IMR-90 (cell line): ENCODE results near the gene KIAA1328. TPM values are rescaled to one million over a fixed set of nuclear protein-coding genes. Genes with fewer than 3 reads are reported as not detected.

Experiments
- ATAC-seq: fragments of 200-7000 bp; cut with Tn5 transposase; 2 replicates; pipeline ENCODE4 v1.9.1; 2020; ENCODE audit warnings: low read depth, mild to moderate bottlenecking, moderate library complexity
- BruUV-seq: library from RNA; stranded (reverse); fragments of 400-500 nt; replicated peaks from 2 replicates; lab custom pipeline; 2021; lab: Mats Ljungman, UMichigan
- CTCF ChIA-PET: fragments of 300-600 bp; formaldehyde crosslinking; extraction: SDS; loops from one replicate; lab custom pipeline; 2021; ENCODE audit warnings: antibody characterized with exemption; lab: Yijun Ruan, JAX
- POLR2A ChIA-PET: fragments of 300-600 bp; sonication (Branson Sonifier 250); formaldehyde crosslinking; loops from one replicate; lab custom pipeline; 2022; ENCODE audit warnings: antibody characterized with exemption; ENCODE audit not compliant: unreplicated experiment; lab: Charles Lee
- DNase-seq: peaks from one replicate; pipeline ENCODE4 v3.0.0; 2013
- H2AFZ ChIP-seq: replicated peaks from 2 replicates; pipeline ENCODE3; 2013; ENCODE audit warnings: low read length, mild to moderate bottlenecking; ENCODE audit not compliant: poor library complexity
- H2AK5ac ChIP-seq: 2 replicates; pipeline ENCODE4 v1.6.1; 2013; ENCODE audit warnings: low read depth, low read length, inconsistent platforms
- H2AK9ac ChIP-seq: replicated peaks from 2 replicates; pipeline ENCODE3; 2013; ENCODE audit warnings: mild to moderate bottlenecking, low read depth, low read length, moderate library complexity; ENCODE audit not compliant: poor library complexity
- H2BK120ac ChIP-seq: 2 replicates; pipeline ENCODE4 v1.6.1; 2013; ENCODE audit warnings: low read depth, low read length, inconsistent platforms
- H2BK15ac ChIP-seq: 3 replicates; pipeline ENCODE4 v1.6.1; 2013; ENCODE audit warnings: low read depth, low read length, inconsistent platforms
- H2BK20ac ChIP-seq: 2 replicates; pipeline ENCODE4 v1.6.1; 2013; ENCODE audit warnings: low read depth, mild to moderate bottlenecking, inconsistent platforms, low read length, moderate library complexity
- H2BK5ac ChIP-seq: 2 replicates; pipeline ENCODE4 v1.6.1; 2013; ENCODE audit warnings: mild to moderate bottlenecking, low read depth, low read length, inconsistent platforms; ENCODE audit not compliant: poor library complexity, severe bottlenecking
- H3K14ac ChIP-seq: replicated peaks from 2 replicates; pipeline ENCODE4 v1.6.1; 2013; ENCODE audit warnings: low read depth, low read length, inconsistent platforms
- H3K18ac ChIP-seq: 2 replicates; pipeline ENCODE4 v1.6.1; 2013; ENCODE audit warnings: low read depth, low read length, control low read depth
- H3K23ac ChIP-seq: 2 replicates; pipeline ENCODE4 v1.6.1; 2013; ENCODE audit warnings: low read depth, low read length, inconsistent platforms
- H3K27ac ChIP-seq: 2 replicates; pipeline ENCODE4 v1.5.1; 2013; ENCODE audit warnings: mild to moderate bottlenecking, control low read depth, low read length; ENCODE audit not compliant: insufficient read depth
- H3K27me3 ChIP-seq: 2 replicates; pipeline ENCODE4 v1.6.1; 2013; ENCODE audit warnings: low read length; ENCODE audit not compliant: control insufficient read depth, insufficient read depth
- H3K36me3 ChIP-seq: 2 replicates; pipeline ENCODE4 v1.6.1; 2013; ENCODE audit warnings: low read length, mixed read lengths; ENCODE audit not compliant: control insufficient read depth, insufficient read depth
- H3K4ac ChIP-seq: 2 replicates; pipeline ENCODE4 v1.6.1; 2013; ENCODE audit warnings: low read depth, low read length, inconsistent platforms
- H3K4me1 ChIP-seq: 2 replicates; pipeline ENCODE4 v1.6.1; 2013; ENCODE audit warnings: low read length, mixed read lengths; ENCODE audit not compliant: control insufficient read depth, insufficient read depth
- H3K4me2 ChIP-seq: 2 replicates; pipeline ENCODE4 v1.6.1; 2013; ENCODE audit warnings: low read depth, mild to moderate bottlenecking, control low read depth, low read length, moderate library complexity
- H3K4me3 ChIP-seq: 2 replicates; pipeline ENCODE4 v1.5.1; 2013; ENCODE audit warnings: low read depth, mild to moderate bottlenecking, control low read depth, low read length, moderate library complexity; ENCODE audit not compliant: insufficient read depth
- H3K56ac ChIP-seq: 2 replicates; pipeline ENCODE4 v1.6.1; 2013; ENCODE audit warnings: low read length, inconsistent platforms; ENCODE audit not compliant: insufficient read depth; ENCODE audit errors: extremely low read depth
- H3K79me1 ChIP-seq, 2 experiments: 2 replicates each; pipeline ENCODE4 v1.6.1; 2013; ENCODE audit warnings: low read length in 2 of 2, inconsistent platforms in 1 of 2, low read depth in 1 of 2
- H3K9ac ChIP-seq: 2 replicates; pipeline ENCODE4 v1.6.1; 2013; ENCODE audit warnings: low read depth, low read length, control low read depth
- H3K9me1 ChIP-seq: 2 replicates; pipeline ENCODE4 v1.6.1; 2013; ENCODE audit warnings: low read length, inconsistent platforms; ENCODE audit not compliant: insufficient read depth
- H3K9me3 ChIP-seq: 2 replicates; pipeline ENCODE4 v1.6.1; 2013; ENCODE audit warnings: low read length; ENCODE audit not compliant: control insufficient read depth, insufficient read depth
- H4K20me1 ChIP-seq: 2 replicates; pipeline ENCODE4 v1.6.1; 2013; ENCODE audit warnings: low read length, inconsistent platforms; ENCODE audit not compliant: insufficient read depth
- H4K5ac ChIP-seq: 2 replicates; pipeline ENCODE4 v1.6.1; 2013; ENCODE audit warnings: mild to moderate bottlenecking, low read depth, low read length, control low read depth
- H4K8ac ChIP-seq, 2 experiments: 2 replicates each; pipeline ENCODE4 v1.6.1; 2013; ENCODE audit warnings: low read depth in 2 of 2, low read length in 2 of 2, control low read depth in 1 of 2, inconsistent platforms in 1 of 2
- H4K91ac ChIP-seq: 2 replicates; pipeline ENCODE4 v1.6.1; 2013; ENCODE audit warnings: low read depth, low read length, inconsistent platforms; ENCODE audit not compliant: insufficient read depth
- BHLHE40 ChIP-seq: fragments of 150-350 bp; IDR thresholded peaks from 2 replicates; pipeline ENCODE4 v1.6.1; 2016; ENCODE audit warnings: mild to moderate bottlenecking, low read depth, low read length
- CEBPB ChIP-seq: IDR thresholded peaks from 2 replicates; pipeline ENCODE4 v1.6.1; 2012; ENCODE audit warnings: low read depth, low read length, improper control_type of control experiment
- CHD1 ChIP-seq: IDR thresholded peaks from 2 replicates; pipeline ENCODE4 v1.6.1; 2012; ENCODE audit warnings: low read depth, low read length, improper control_type of control experiment
- FOS ChIP-seq: fragments of 150-350 bp; IDR thresholded peaks from 2 replicates; pipeline ENCODE4 v1.6.1; 2016; ENCODE audit warnings: low read depth, low read length
- MAFK ChIP-seq: IDR thresholded peaks from 2 replicates; pipeline ENCODE4 v1.6.1; 2012; ENCODE audit warnings: low read depth, low read length, improper control_type of control experiment
- MXI1 ChIP-seq: IDR thresholded peaks from 2 replicates; pipeline ENCODE4 v1.6.1; 2012; ENCODE audit warnings: low read depth, mild to moderate bottlenecking, low read length, moderate library complexity, borderline replicate concordance
- NFE2L2 ChIP-seq: fragments of 150-350 bp; IDR thresholded peaks from 2 replicates; pipeline ENCODE4 v1.6.1; 2016; ENCODE audit warnings: low read depth, mild to moderate bottlenecking, low read length
- POLR2A ChIP-seq: IDR thresholded peaks from 2 replicates; pipeline ENCODE4 v1.6.1; 2012; ENCODE audit warnings: mild to moderate bottlenecking, low read depth, low read length
- RAD21 ChIP-seq: IDR thresholded peaks from 2 replicates; pipeline ENCODE4 v1.6.1; 2012; ENCODE audit warnings: low read length, improper control_type of control experiment
- RCOR1 ChIP-seq: IDR thresholded peaks from 2 replicates; pipeline ENCODE4 v1.6.1; 2012; ENCODE audit warnings: mild to moderate bottlenecking, low read length, improper control_type of control experiment; ENCODE audit not compliant: insufficient replicate concordance
- RFX5 ChIP-seq: IDR thresholded peaks from 2 replicates; pipeline ENCODE4 v1.8.0; 2012; ENCODE audit warnings: low read depth, mild to moderate bottlenecking, low read length, moderate library complexity
- SMC3 ChIP-seq: fragments of 150-350 bp; IDR thresholded peaks from 2 replicates; pipeline ENCODE4 v1.6.1; 2016; ENCODE audit warnings: low read depth, mild to moderate bottlenecking, antibody characterized with exemption, low read length, moderate library complexity
- USF2 ChIP-seq: fragments of 150-350 bp; IDR thresholded peaks from 2 replicates; pipeline ENCODE4 v1.6.1; 2017; ENCODE audit warnings: mild to moderate bottlenecking, antibody characterized with exemption, low read length, low read depth
- WGBS, 2 experiments: methylation state at CpG; one replicate each; pipeline versions ENCODE4 v1.1.5 to v1.1.7; 2013; ENCODE audit warnings: missing lambda C conversion rate in 2 of 2; ENCODE audit not compliant: insufficient read length in 1 of 2; ENCODE audit errors: extremely low coverage in 2 of 2; 5-methylcytosine and 5-hydroxymethylcytosine counted together
- dilution Hi-C: fragments of 300-500 bp; cut with HindIII; formaldehyde crosslinking; loops from one replicate; pipeline ENCODE4 v1.14.3; 2018; ENCODE audit warnings: low sequenced_read_pairs; ENCODE audit not compliant: unreplicated experiment
- in situ Hi-C: fragments of 300-500 bp; cut with MboI; formaldehyde crosslinking; loops from 3 replicates; pipeline ENCODE4 v1.14.3; 2019; ENCODE audit warnings: low sequenced_read_pairs, inconsistent platforms, mixed read lengths
- intact Hi-C: fragments of 100-400 bp; cut with micrococcal nuclease; formaldehyde crosslinking; loops from 2 replicates; pipeline ENCODE4 v1.10.0; 2022
- polyA plus RNA-seq, 3 experiments: library from polyadenylated mRNA; depleted of rRNA; stranded (reverse); fragments of >200 nt; gene quantifications; 2 replicates each; pipeline ENCODE4 v1.2.3, GENCODE V29; 2012; ENCODE audit warnings: low replicate concordance in 1 of 3
- total RNA-seq: library from RNA; depleted of rRNA; stranded (reverse); fragments of >200 nt; gene quantifications from 2 replicates; pipeline ENCODE4 v1.2.3, GENCODE V29; 2012
- TF ChIP-seq, protein P1 (sequence below): conservative IDR thresholded peaks from 2 replicates; pipeline ENCODE4 v1.5.1; 2012; ENCODE audit warnings: mild to moderate bottlenecking, low read depth, low read length, improper control_type of control experiment
- TF ChIP-seq, protein P2 (sequence below): fragments of 150-350 bp; IDR thresholded peaks from 2 replicates; pipeline ENCODE4 v1.6.1; 2016; ENCODE audit warnings: low read depth, mild to moderate bottlenecking, low read length, moderate library complexity, borderline replicate concordance

Gene KIAA1328
- total and polyA plus RNA-seq, 2 of the 4 experiments (the other 2 are of a cell fraction): 2.4 to 7.0 TPM

DNA sequence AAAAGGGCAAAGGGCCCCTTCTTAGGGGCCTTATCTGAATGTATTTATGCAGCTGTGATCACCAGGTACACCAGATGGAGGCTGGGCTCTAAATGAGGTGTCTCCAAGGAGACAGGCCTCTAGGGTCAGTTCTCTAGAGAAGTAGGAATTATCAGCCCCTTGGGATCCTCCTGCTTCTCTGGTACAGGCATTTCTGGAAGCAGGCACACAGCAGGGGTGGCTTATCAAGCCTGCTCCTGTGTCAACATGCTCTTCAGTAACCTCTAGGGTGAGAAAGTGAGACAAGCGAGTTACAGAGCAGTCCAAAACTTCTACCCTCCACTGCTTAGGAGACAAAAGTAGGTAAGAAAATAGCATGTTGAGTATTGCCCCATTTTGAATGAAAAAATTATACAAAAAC is 13.9 kb upstream of the KIAA1328 start:
- Histone ChIP-seq H2BK20ac (no peak overlapping the region), H3K14ac (no peak overlapping the region), H4K8ac (no peak overlapping the region), H3K18ac (no peak overlapping the region), H3K56ac (no peak overlapping the region), H3K23ac (no peak overlapping the region), H3K4me3 (no peak overlapping the region), H3K4ac (no peak overlapping the region), H3K9me1 (0 out of 2 replicates have a peak, but pooled peaks cover 3% of the 10 kb centered on the region), H2BK120ac (no peak overlapping the region), H3K4me1 (peaks cover 14% of the 10 kb centered on the region), H2AFZ (no peak overlapping the region), H4K5ac (no peak overlapping the region), H3K27ac (no peak overlapping the region), H4K20me1 (no peaks in the 10 kb centered on the region), H2AK9ac (no peak overlapping the region), H2BK5ac (no peak overlapping the region), H3K36me3 (peaks cover 14% of the 10 kb centered on the region), H3K79me1 (peaks cover 10 to 20% of the 10 kb centered on the region in 2 experiments), H2AK5ac (no peak overlapping the region), H4K91ac (no peak overlapping the region), H3K4me2 (no peak overlapping the region), H2BK15ac (no peak overlapping the region), H3K27me3 (no peaks in the 10 kb centered on the region), H3K9me3 (no peaks in the 10 kb centered on the region), H3K9ac (no peak overlapping the region)
- ChIA-PET POLR2A (no interaction called here), CTCF (no interaction called here)
- dilution Hi-C loops: no loop called here
- no peak for TF ChIP-seq SMC3
- TF ChIP-seq, protein P1, sequence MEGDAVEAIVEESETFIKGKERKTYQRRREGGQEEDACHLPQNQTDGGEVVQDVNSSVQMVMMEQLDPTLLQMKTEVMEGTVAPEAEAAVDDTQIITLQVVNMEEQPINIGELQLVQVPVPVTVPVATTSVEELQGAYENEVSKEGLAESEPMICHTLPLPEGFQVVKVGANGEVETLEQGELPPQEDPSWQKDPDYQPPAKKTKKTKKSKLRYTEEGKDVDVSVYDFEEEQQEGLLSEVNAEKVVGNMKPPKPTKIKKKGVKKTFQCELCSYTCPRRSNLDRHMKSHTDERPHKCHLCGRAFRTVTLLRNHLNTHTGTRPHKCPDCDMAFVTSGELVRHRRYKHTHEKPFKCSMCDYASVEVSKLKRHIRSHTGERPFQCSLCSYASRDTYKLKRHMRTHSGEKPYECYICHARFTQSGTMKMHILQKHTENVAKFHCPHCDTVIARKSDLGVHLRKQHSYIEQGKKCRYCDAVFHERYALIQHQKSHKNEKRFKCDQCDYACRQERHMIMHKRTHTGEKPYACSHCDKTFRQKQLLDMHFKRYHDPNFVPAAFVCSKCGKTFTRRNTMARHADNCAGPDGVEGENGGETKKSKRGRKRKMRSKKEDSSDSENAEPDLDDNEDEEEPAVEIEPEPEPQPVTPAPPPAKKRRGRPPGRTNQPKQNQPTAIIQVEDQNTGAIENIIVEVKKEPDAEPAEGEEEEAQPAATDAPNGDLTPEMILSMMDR: no peak
- TF ChIP-seq RAD21: no peak
- no peak for TF ChIP-seq NFE2L2
- no peak for TF ChIP-seq CHD1
- no peak for TF ChIP-seq USF2
- TF ChIP-seq MXI1: no peak
- TF ChIP-seq MAFK: no peak
- TF ChIP-seq POLR2A: no peak
- TF ChIP-seq CEBPB: no peak
- TF ChIP-seq FOS: no peak
- no peak for TF ChIP-seq RFX5
- TF ChIP-seq RCOR1: no peak
- TF ChIP-seq, protein P2, sequence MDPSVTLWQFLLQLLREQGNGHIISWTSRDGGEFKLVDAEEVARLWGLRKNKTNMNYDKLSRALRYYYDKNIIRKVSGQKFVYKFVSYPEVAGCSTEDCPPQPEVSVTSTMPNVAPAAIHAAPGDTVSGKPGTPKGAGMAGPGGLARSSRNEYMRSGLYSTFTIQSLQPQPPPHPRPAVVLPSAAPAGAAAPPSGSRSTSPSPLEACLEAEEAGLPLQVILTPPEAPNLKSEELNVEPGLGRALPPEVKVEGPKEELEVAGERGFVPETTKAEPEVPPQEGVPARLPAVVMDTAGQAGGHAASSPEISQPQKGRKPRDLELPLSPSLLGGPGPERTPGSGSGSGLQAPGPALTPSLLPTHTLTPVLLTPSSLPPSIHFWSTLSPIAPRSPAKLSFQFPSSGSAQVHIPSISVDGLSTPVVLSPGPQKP: no peak
- no peak for TF ChIP-seq BHLHE40
- in situ Hi-C loops: no loop called here
- WGBS, 2 experiments: no CpG with 5 or more reads among the region's 1 CpG
- intact Hi-C loops: no loop called here
- no peak for DNase-seq
- BruUV-seq: no TSS peak
- no peak for ATAC-seq
